NOMO-1 treated with dmso at 0.1 percent for 144 hours (cell line): ENCODE measurements around the gene PLA2G4D.

ENCODE experiments used
- DNase-seq: peaks from one replicate; lab custom pipeline; 2025; ENCODE audit not compliant: unreplicated experiment; lab: John Stamatoyannopoulos, UW

PLA2G4D gene

GRCh38 chr15:42032376-42033213, 61.8 kb downstream of the PLA2G4D start:
- no peak for DNase-seq

- no peak for DNase-seq
Measured at GRCh38 chr15:42031198-42031915, 63.0 kb downstream of the PLA2G4D start.

- DNase-seq: no peak
Measured at GRCh38 chr15:42027521-42027920, 66.8 kb downstream of the PLA2G4D start.

- DNase-seq: no peak
Measured at GRCh38 chr15:42024303-42024702, 70.1 kb downstream of the PLA2G4D start.

GRCh38 chr15:42021593-42021992, 72.8 kb downstream of the PLA2G4D start:
- no peak for DNase-seq

GRCh38 chr15:42020713-42021273, 73.6 kb downstream of the PLA2G4D start, which contains the start of gene PLA2G4E:
TSS of gene PLA2G4E (minus strand) at chr15:42021042. CDS start at chr15:42021030, 12 bp downstream.
- DNase-seq: no peak

- DNase-seq: no peak
Measured at GRCh38 chr15:42018306-42019224, 75.8 kb downstream of the PLA2G4D start.
